Measurements from ENCODE around the gene EEFSEC. TPM values are rescaled to one million over a fixed set of nuclear protein-coding genes. Genes with fewer than 3 reads are reported as not detected.

Gene EEFSEC
- total RNA-seq, 1 donor from 2014 or later: 12.6 TPM

DNA sequence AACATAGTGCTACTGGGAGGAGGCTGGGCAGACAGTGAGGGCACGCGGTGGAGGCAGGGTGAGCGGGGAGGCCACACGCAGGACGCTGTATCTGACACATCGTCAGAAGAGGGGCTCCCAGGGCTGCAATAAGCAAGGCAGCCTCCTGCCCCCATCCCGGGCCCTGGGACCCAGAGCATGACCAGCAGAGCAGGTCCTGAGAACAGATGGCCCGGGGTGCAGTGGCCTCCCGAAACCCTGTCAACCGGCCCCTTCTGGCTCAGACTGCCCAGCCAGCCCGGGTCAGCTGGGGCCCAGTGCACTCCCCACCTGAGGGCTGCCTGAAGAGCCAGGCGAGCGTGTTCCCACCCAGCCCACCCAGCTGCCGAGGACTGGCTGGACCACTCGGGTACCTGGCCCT is 276.0 kb downstream of the EEFSEC start:
- Histone ChIP-seq H3K27me3 (ENCODE audit: control insufficient read depth, insufficient read depth, low read length) (peaks cover 80% of the 10 kb centered on the region), H3K36me3 (ENCODE audit: control insufficient read depth, insufficient read depth, low read length) (no peaks in the 10 kb centered on the region), H3K4me3 (ENCODE audit: low read depth, low read length) (no peak overlapping the region)
- TF ChIP-seq, protein P1, sequence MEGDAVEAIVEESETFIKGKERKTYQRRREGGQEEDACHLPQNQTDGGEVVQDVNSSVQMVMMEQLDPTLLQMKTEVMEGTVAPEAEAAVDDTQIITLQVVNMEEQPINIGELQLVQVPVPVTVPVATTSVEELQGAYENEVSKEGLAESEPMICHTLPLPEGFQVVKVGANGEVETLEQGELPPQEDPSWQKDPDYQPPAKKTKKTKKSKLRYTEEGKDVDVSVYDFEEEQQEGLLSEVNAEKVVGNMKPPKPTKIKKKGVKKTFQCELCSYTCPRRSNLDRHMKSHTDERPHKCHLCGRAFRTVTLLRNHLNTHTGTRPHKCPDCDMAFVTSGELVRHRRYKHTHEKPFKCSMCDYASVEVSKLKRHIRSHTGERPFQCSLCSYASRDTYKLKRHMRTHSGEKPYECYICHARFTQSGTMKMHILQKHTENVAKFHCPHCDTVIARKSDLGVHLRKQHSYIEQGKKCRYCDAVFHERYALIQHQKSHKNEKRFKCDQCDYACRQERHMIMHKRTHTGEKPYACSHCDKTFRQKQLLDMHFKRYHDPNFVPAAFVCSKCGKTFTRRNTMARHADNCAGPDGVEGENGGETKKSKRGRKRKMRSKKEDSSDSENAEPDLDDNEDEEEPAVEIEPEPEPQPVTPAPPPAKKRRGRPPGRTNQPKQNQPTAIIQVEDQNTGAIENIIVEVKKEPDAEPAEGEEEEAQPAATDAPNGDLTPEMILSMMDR (IDR thresholded peaks at IDR 0.05; ENCODE audit: insufficient read depth, low read length, poor library complexity, severe bottlenecking): no peak
- no peak for DNase-seq (ENCODE audit: low read depth)

GRCh38 chr3:128429751-128430150 is 276.5 kb downstream of the EEFSEC start:
- H3K4me3 ChIP-seq (ENCODE audit: low read depth, low read length): no peak overlapping the region
- H3K36me3 ChIP-seq (ENCODE audit: control insufficient read depth, insufficient read depth, low read length): no peaks in the 10 kb centered on the region
- no peak for DNase-seq (ENCODE audit: low read depth)
- TF ChIP-seq, protein P1 (IDR thresholded peaks at IDR 0.05; ENCODE audit: insufficient read depth, low read length, poor library complexity, severe bottlenecking): no peak
- H3K27me3 ChIP-seq (ENCODE audit: control insufficient read depth, insufficient read depth, low read length): peaks cover 81% of the 10 kb centered on the region

- TF ChIP-seq, protein P1 (IDR thresholded peaks at IDR 0.05; ENCODE audit: insufficient read depth, low read length, poor library complexity, severe bottlenecking): no peak
- no peak for DNase-seq (ENCODE audit: low read depth)
- H3K4me3 ChIP-seq (ENCODE audit: low read depth, low read length): no peak overlapping the region
- peaks cover 82% of the 10 kb centered on the region for H3K27me3 ChIP-seq (ENCODE audit: control insufficient read depth, insufficient read depth, low read length)
- H3K36me3 ChIP-seq (ENCODE audit: control insufficient read depth, insufficient read depth, low read length): no peaks in the 10 kb centered on the region
These were observed 277.0 kb downstream of the EEFSEC start for GRCh38 chr3:128430301-128430700.

DNA sequence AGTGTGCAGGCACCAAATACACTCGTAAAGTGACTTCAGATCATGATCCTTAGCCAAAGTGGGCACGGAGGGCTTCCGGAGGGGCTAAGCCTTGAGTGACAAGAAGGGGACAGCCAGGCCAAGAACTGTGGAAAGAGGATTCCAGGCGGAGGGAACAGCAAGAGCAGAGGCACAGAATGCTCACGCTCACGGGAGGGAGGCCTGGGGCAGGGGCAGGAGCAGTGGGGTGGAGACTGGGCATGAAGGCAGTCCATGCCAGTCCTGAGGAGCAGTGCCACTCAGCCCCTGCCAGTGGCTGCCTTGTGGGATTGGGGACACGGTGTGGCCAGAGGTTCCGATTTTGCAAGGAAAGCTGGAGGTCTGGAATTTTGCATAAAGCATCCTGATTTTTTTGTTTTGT is 277.4 kb downstream of the EEFSEC start:
- DNase-seq (ENCODE audit: low read depth): no peak
- H3K36me3 ChIP-seq (ENCODE audit: control insufficient read depth, insufficient read depth, low read length): no peaks in the 10 kb centered on the region
- H3K4me3 ChIP-seq (ENCODE audit: low read depth, low read length): no peak overlapping the region
- TF ChIP-seq, protein P1 (IDR thresholded peaks at IDR 0.05; ENCODE audit: insufficient read depth, low read length, poor library complexity, severe bottlenecking): no peak
- peaks cover 81% of the 10 kb centered on the region for H3K27me3 ChIP-seq (ENCODE audit: control insufficient read depth, insufficient read depth, low read length)

GRCh38 chr3:128431803-128432300 is 278.6 kb downstream of the EEFSEC start:
- no peaks in the 10 kb centered on the region for H3K36me3 ChIP-seq (ENCODE audit: control insufficient read depth, insufficient read depth, low read length)
- no peak for DNase-seq (ENCODE audit: low read depth)
- no peak overlapping the region for H3K4me3 ChIP-seq (ENCODE audit: low read depth, low read length)
- H3K27me3 ChIP-seq (ENCODE audit: control insufficient read depth, insufficient read depth, low read length): peaks cover 79% of the 10 kb centered on the region
- TF ChIP-seq, protein P1 (IDR thresholded peaks at IDR 0.05; ENCODE audit: insufficient read depth, low read length, poor library complexity, severe bottlenecking): no peak

- TF ChIP-seq, protein P1 (IDR thresholded peaks at IDR 0.05; ENCODE audit: insufficient read depth, low read length, poor library complexity, severe bottlenecking): no peak
- H3K36me3 ChIP-seq (ENCODE audit: control insufficient read depth, insufficient read depth, low read length): no peaks in the 10 kb centered on the region
- no peak for DNase-seq (ENCODE audit: low read depth)
- H3K4me3 ChIP-seq (ENCODE audit: low read depth, low read length): peak overlapping the region; percentile 16
- peaks cover 76% of the 10 kb centered on the region for H3K27me3 ChIP-seq (ENCODE audit: control insufficient read depth, insufficient read depth, low read length)
These were observed 279.2 kb downstream of the EEFSEC start for GRCh38 chr3:128432301-128432970.
